ENCODE data around the gene PAX2. TPM values are rescaled to one million over a fixed set of nuclear protein-coding genes. Genes with fewer than 3 reads are reported as not detected.

Gene PAX2
- total and polyA plus RNA-seq, 2 of the 13 experiments (the other 11 are each of a cell fraction or from before 2014, with no cell fraction given), result not detected

GRCh38 chr10:100875484-100876166 is 130.2 kb downstream of the PAX2 start (continued):
- TF ChIP-seq DNMT1 (CRISPR knock-in tag; IDR thresholded peaks at IDR 0.05), result no peak
- no peak for TF ChIP-seq TBL1XR1 (IDR thresholded peaks at IDR 0.05; ENCODE audit: borderline replicate concordance, low read length, partially characterized antibody)
- TF ChIP-seq RFX5 (IDR thresholded peaks at IDR 0.05; ENCODE audit: low read depth, low read length), result no peak
- no peak for TF ChIP-seq KDM3A (CRISPR knock-in tag; IDR thresholded peaks at IDR 0.05; ENCODE audit: low read depth)
- TF ChIP-seq GTF3A (CRISPR knock-in tag; conservative IDR thresholded peaks at IDR 0.05), result no peak
- no peak for TF ChIP-seq ZSCAN21 (CRISPR knock-in tag; IDR thresholded peaks at IDR 0.05; ENCODE audit: borderline replicate concordance)
- no peak for TF ChIP-seq ZNF550 (CRISPR knock-in tag; IDR thresholded peaks at IDR 0.05; ENCODE audit: borderline replicate concordance)
- TF ChIP-seq HOXA7 (CRISPR knock-in tag; IDR thresholded peaks at IDR 0.05), result no peak
- peak; percentile 46; the same call in 1 of the 2 replicates for TF ChIP-seq ZSCAN29 (CRISPR knock-in tag; conservative IDR thresholded peaks at IDR 0.05)
- no peak for TF ChIP-seq KLF11 (CRISPR knock-in tag; IDR thresholded peaks at IDR 0.05)
- TF ChIP-seq HMG20B (CRISPR knock-in tag; conservative IDR thresholded peaks at IDR 0.05), result peak; percentile 51; the same call in 1 of the 2 replicates
- TF ChIP-seq ZNF816 (CRISPR knock-in tag; IDR thresholded peaks at IDR 0.05; ENCODE audit: borderline replicate concordance), result no peak
- TF ChIP-seq ZNF644 (CRISPR knock-in tag; IDR thresholded peaks at IDR 0.05; ENCODE audit: low read depth), result no peak
- TF ChIP-seq NAIF1 (CRISPR knock-in tag; IDR thresholded peaks at IDR 0.05; ENCODE audit: borderline replicate concordance), result no peak
- no peak for TF ChIP-seq ATF7 (IDR thresholded peaks at IDR 0.05)
- TF ChIP-seq ATF7 (CRISPR knock-in tag; IDR thresholded peaks at IDR 0.05), result no peak
- TF ChIP-seq TRIM22 (IDR thresholded peaks at IDR 0.05), result no peak
- TF ChIP-seq NRL (CRISPR knock-in tag; IDR thresholded peaks at IDR 0.05; ENCODE audit: borderline replicate concordance), result no peak
- no peak for TF ChIP-seq IKZF4 (CRISPR knock-in tag; IDR thresholded peaks at IDR 0.05; ENCODE audit: borderline replicate concordance, low read depth, not compliant biosample characterization)
- TF ChIP-seq ZMYM3 (CRISPR knock-in tag; IDR thresholded peaks at IDR 0.05), result peak; percentile 94
- TF ChIP-seq HIC2 (CRISPR knock-in tag; IDR thresholded peaks at IDR 0.05; ENCODE audit: low read depth), result no peak
- TF ChIP-seq ZBTB8A (CRISPR knock-in tag; IDR thresholded peaks at IDR 0.05; ENCODE audit: borderline replicate concordance, low read depth), result no peak
- no peak for TF ChIP-seq ZC3H4 (CRISPR knock-in tag; IDR thresholded peaks at IDR 0.05; ENCODE audit: borderline replicate concordance)
- TF ChIP-seq ZNF256 (CRISPR knock-in tag; conservative IDR thresholded peaks at IDR 0.05), result no peak
- peak; percentile 82 for TF ChIP-seq MED1 (CRISPR knock-in tag; IDR thresholded peaks at IDR 0.05)
- TF ChIP-seq PATZ1 (CRISPR knock-in tag; IDR thresholded peaks at IDR 0.05), result peak; percentile 73
- TF ChIP-seq ZNF570 (CRISPR knock-in tag; IDR thresholded peaks at IDR 0.05; ENCODE audit: borderline replicate concordance), result no peak

Data from HepG2 (cell line).